GM12878 (cell line): ENCODE results near the gene CHD9. TPM values are rescaled to one million over a fixed set of nuclear protein-coding genes. Genes with fewer than 3 reads are reported as not detected.

ENCODE experiments used
- ATAC-seq: fragments of 200-7000 bp; cut with Tn5 transposase; 3 replicates; pipeline ENCODE4 v1.9.1; 2020; ENCODE audit warnings: mild to moderate bottlenecking, moderate library complexity
- BruUV-seq: library from RNA; stranded (reverse); fragments of 400-500 nt; replicated peaks from 2 replicates; lab custom pipeline; 2021; lab: Mats Ljungman, UMichigan
- CTCF ChIA-PET: fragments of 300-600 bp; sonication (Branson Sonifier 250); formaldehyde crosslinking; extraction: SDS; loops from one replicate; lab custom pipeline; 2021; ENCODE audit warnings: inconsistent platforms; lab: Yijun Ruan, JAX
- POLR2A ChIA-PET: fragments of 350-600 bp; formaldehyde crosslinking; extraction: SDS; loops from one replicate; lab custom pipeline; 2021; ENCODE audit warnings: inconsistent platforms; lab: Charles Lee
- RAD21 ChIA-PET: fragments of 300-600 bp; sonication (Branson Sonifier 250); formaldehyde crosslinking; loops from one replicate; lab custom pipeline; 2023; ENCODE audit warnings: antibody characterized with exemption; ENCODE audit not compliant: unreplicated experiment; lab: Charles Lee
- SMC1A ChIA-PET: fragments of 300-600 bp; sonication (Branson Sonifier 250); formaldehyde crosslinking; loops from one replicate; lab custom pipeline; 2023; ENCODE audit not compliant: unreplicated experiment, uncharacterized antibody; lab: Charles Lee
- DNase-seq: peaks from one replicate; pipeline ENCODE4 v3.0.0-alpha.2; 2011; ENCODE audit warnings: low read depth, low spot score
- FAIRE-seq: peaks from 3 replicates; lab custom pipeline; 2011; peaks lifted over from hg19 to GRCh38; lab: Jason Lieb, UNC
- H2AFZ ChIP-seq: 2 replicates; pipeline ENCODE4 v1.6.0; 2011; ENCODE audit warnings: low read depth, low read length, control low read depth; ENCODE audit not compliant: control insufficient read depth
- H3K27ac ChIP-seq: 2 replicates; pipeline ENCODE4 v1.5.1; 2011; ENCODE audit warnings: control low read depth; ENCODE audit not compliant: control insufficient read depth, insufficient read depth
- H3K27me3 ChIP-seq, 2 experiments: replicated peaks in 1 of 2; 2 replicates each; pipeline versions ENCODE4 v1.6.0 to v1.6.1; 2011; ENCODE audit warnings: low read length in 1 of 2; ENCODE audit not compliant: control insufficient read depth in 2 of 2, insufficient read depth in 2 of 2
- H3K36me3 ChIP-seq, 2 experiments: 2 replicates each; pipeline ENCODE4 v1.5.1; 2011; ENCODE audit warnings: low read length in 1 of 2; ENCODE audit not compliant: control insufficient read depth in 2 of 2, insufficient read depth in 2 of 2
- H3K4me1 ChIP-seq: 2 replicates; pipeline ENCODE4 v1.6.1; 2011; ENCODE audit warnings: mild to moderate bottlenecking, low read length, moderate library complexity, mixed read lengths; ENCODE audit not compliant: control insufficient read depth, insufficient read depth
- H3K4me2 ChIP-seq: 2 replicates; pipeline ENCODE4 v1.6.0; 2011; ENCODE audit warnings: control low read depth; ENCODE audit not compliant: control insufficient read depth, insufficient read depth
- H3K4me3 ChIP-seq: fragments of 200-600 bp; sonication (generic); 2 replicates; pipeline ENCODE4 v1.5.1; 2016
- H3K79me2 ChIP-seq: 2 replicates; pipeline ENCODE4 v1.6.0; 2011; ENCODE audit warnings: low read length; ENCODE audit not compliant: control insufficient read depth, insufficient read depth
- H3K9ac ChIP-seq: 2 replicates; pipeline ENCODE4 v1.8.0; 2011; ENCODE audit warnings: low read length, control low read depth, mixed read lengths; ENCODE audit not compliant: control insufficient read depth, insufficient read depth
- H3K9me3 ChIP-seq: replicated peaks from 3 replicates; pipeline ENCODE4 v1.5.1; 2011; ENCODE audit warnings: mild to moderate bottlenecking, low read length; ENCODE audit not compliant: control insufficient read depth, insufficient read depth
- H4K20me1 ChIP-seq: 2 replicates; pipeline ENCODE4 v1.6.0; 2011; ENCODE audit not compliant: control insufficient read depth, insufficient read depth
- CREM ChIP-seq: IDR thresholded peaks from 2 replicates; pipeline ENCODE4 v1.6.1; 2014; ENCODE audit warnings: antibody characterized with exemption, low read depth
- JUNB ChIP-seq: IDR thresholded peaks from 2 replicates; pipeline ENCODE4 v1.6.1; 2016; ENCODE audit warnings: antibody characterized with exemption, mild to moderate bottlenecking
- MEF2A ChIP-seq: IDR thresholded peaks from 2 replicates; pipeline ENCODE4 v1.6.1; 2011; ENCODE audit warnings: low read depth, mild to moderate bottlenecking, low read length, moderate library complexity; ENCODE audit not compliant: insufficient read depth
- NBN ChIP-seq: fragments of 450-650 bp; IDR thresholded peaks from 2 replicates; pipeline ENCODE4 v1.6.1; 2016
- NFYB ChIP-seq: IDR thresholded peaks from 2 replicates; pipeline ENCODE4 v1.6.1; 2011; ENCODE audit warnings: low read depth, mild to moderate bottlenecking, low read length, improper control_type of control experiment, moderate library complexity; ENCODE audit not compliant: insufficient read depth
- PAX5 ChIP-seq: IDR thresholded peaks from 2 replicates; pipeline ENCODE4 v1.6.1; 2011; ENCODE audit warnings: low read depth, low read length, borderline replicate concordance
- PAX8 ChIP-seq: fragments of 450-650 bp; IDR thresholded peaks from 2 replicates; pipeline ENCODE4 v1.6.1; 2017; ENCODE audit warnings: mild to moderate bottlenecking, moderate library complexity
- POU2F2 ChIP-seq: IDR thresholded peaks from 3 replicates; pipeline ENCODE4 v1.6.1; 2011; ENCODE audit warnings: low read depth, mild to moderate bottlenecking, low read length, borderline replicate concordance
- RFX5 ChIP-seq: IDR thresholded peaks from 2 replicates; pipeline ENCODE4 v1.6.1; 2011; ENCODE audit warnings: low read depth, low read length, improper control_type of control experiment
- SMARCA5 ChIP-seq: fragments of 450-650 bp; IDR thresholded peaks from 2 replicates; pipeline ENCODE4 v1.6.1; 2017; ENCODE audit warnings: mild to moderate bottlenecking
- SPI1 ChIP-seq: IDR thresholded peaks from 2 replicates; pipeline ENCODE4 v1.6.1; 2011; ENCODE audit warnings: low read depth, mild to moderate bottlenecking, low read length, moderate library complexity, borderline replicate concordance; ENCODE audit not compliant: insufficient read depth
- SUPT20H ChIP-seq: IDR thresholded peaks from 2 replicates; pipeline ENCODE4 v1.6.1; 2011; ENCODE audit warnings: low read depth, mild to moderate bottlenecking, low read length, moderate library complexity, borderline replicate concordance; ENCODE audit not compliant: control insufficient read depth
- TBL1XR1 ChIP-seq: IDR thresholded peaks from 2 replicates; pipeline ENCODE4 v1.6.1; 2012; ENCODE audit warnings: low read depth, low read length, improper control_type of control experiment
- TCF12 ChIP-seq: IDR thresholded peaks from 2 replicates; pipeline ENCODE4 v1.6.1; 2011; ENCODE audit warnings: low read depth, mild to moderate bottlenecking, low read length
- WRNIP1 ChIP-seq: IDR thresholded peaks from 2 replicates; pipeline ENCODE4 v1.6.1; 2011; ENCODE audit warnings: low read depth, low read length, improper control_type of control experiment, borderline replicate concordance
- WGBS: methylation state at CpG from one replicate; pipeline ENCODE4 v1.1.6; 2016; ENCODE audit warnings: low lambda C conversion rate; ENCODE audit not compliant: insufficient replicate concordance, insufficient coverage; ENCODE audit errors: missing lambda C conversion rate; 5-methylcytosine and 5-hydroxymethylcytosine counted together
- in situ Hi-C: fragments of 300-500 bp; cut with MboI; formaldehyde crosslinking; loops from 9 replicates; pipeline ENCODE4 v1.14.3; 2018; ENCODE audit warnings: mixed read lengths
- intact Hi-C: fragments of 100-400 bp; cut with micrococcal nuclease; formaldehyde crosslinking; loops from one replicate; pipeline ENCODE4 v1.14.2; 2022; ENCODE audit not compliant: unreplicated experiment
- polyA plus RNA-seq, 11 experiments: library from polyadenylated mRNA; depleted of rRNA in 4 of 11; unstranded in 6 of 11; stranded (reverse) in 5 of 11; fragments of >200 nt; fragmentation: Nextera tagmentation in 4 of 11; fragmentation: Illumina TruSeq in 1 of 11; extraction: Ambion mirVana in 4 of 11; extraction: Trizol in 1 of 11; gene quantifications; 1 replicate in 1 of 11; 2 replicates in 10 of 11; pipeline versions ENCODE4 v1.2.1 to v1.2.3, GENCODE V29; 2011 to 2016; ENCODE audit warnings: inconsistent platforms in 2 of 11, missing spikeins in 2 of 11, low read depth in 1 of 11
- total RNA-seq, 4 experiments: library from RNA; depleted of rRNA in 3 of 4; stranded (reverse); fragments of >200 nt in 3 of 4; fragmentation: Illumina TruSeq in 1 of 4; extraction: Trizol in 1 of 4; gene quantifications; 2 replicates each; pipeline versions ENCODE4 v1.2.1 to v1.2.3, GENCODE V29; 2013 to 2021
- TF ChIP-seq, protein P1 (sequence below): fragments of 450-650 bp; IDR thresholded peaks from 2 replicates; pipeline ENCODE4 v1.6.1; 2016; ENCODE audit warnings: mild to moderate bottlenecking
- TF ChIP-seq, protein P2 (sequence below): IDR thresholded peaks from 2 replicates; pipeline ENCODE4 v1.6.1; 2012; ENCODE audit warnings: low read depth, low read length, improper control_type of control experiment
- TF ChIP-seq, protein P3 (sequence below): fragments of 450-650 bp; IDR thresholded peaks from 2 replicates; pipeline ENCODE4 v1.6.1; 2014; ENCODE audit warnings: mild to moderate bottlenecking

Gene CHD9
- total and polyA plus RNA-seq, 10 of the 15 experiments (the other 5 are each of a cell fraction or from before 2014, with no cell fraction given) = 29.2 to 95.7 (median 54.3) TPM

DNA sequence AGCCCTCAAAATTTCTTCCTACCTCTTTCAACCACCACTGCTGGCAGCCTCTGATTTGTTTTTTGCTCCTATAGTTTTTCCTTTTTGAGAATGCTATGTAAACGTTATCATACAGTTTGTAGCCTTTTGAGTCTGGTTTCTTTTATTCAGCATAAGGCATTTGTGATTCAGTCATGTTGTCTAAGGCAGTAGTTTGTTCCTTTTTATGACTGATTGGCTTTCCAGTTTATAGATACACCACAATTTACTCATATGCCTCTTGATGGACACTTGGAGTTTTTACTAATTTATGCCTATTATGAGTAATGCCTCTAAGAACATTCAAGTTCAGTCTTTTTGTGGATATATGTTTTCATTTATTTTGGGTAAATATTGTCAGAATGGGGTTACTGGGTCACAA is 136.6 kb downstream of the CHD9 start:
- H3K4me2 ChIP-seq = no peak overlapping the region
- H3K79me2 ChIP-seq = peaks cover 3% of the 10 kb centered on the region; the same call in 1 of the 2 replicates
- SMC1A ChIA-PET = no interaction called here
- H3K4me1 ChIP-seq = no peaks in the 10 kb centered on the region
- H3K9ac ChIP-seq = no peak overlapping the region
- no peak overlapping the region for H3K4me3 ChIP-seq
- DNase-seq = no peak
- TF ChIP-seq CREM (no peak), JUNB (0 out of 2 replicates have a peak, but pooled peaks have one; percentile 14)
- TF ChIP-seq, protein P1, sequence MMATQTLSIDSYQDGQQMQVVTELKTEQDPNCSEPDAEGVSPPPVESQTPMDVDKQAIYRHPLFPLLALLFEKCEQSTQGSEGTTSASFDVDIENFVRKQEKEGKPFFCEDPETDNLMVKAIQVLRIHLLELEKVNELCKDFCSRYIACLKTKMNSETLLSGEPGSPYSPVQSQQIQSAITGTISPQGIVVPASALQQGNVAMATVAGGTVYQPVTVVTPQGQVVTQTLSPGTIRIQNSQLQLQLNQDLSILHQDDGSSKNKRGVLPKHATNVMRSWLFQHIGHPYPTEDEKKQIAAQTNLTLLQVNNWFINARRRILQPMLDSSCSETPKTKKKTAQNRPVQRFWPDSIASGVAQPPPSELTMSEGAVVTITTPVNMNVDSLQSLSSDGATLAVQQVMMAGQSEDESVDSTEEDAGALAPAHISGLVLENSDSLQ = peak; percentile 33; the same call in 1 of the 2 replicates
- TF ChIP-seq, all 136 proteins: peak for 2
- intact Hi-C loops (no loop called here), in situ Hi-C loops (no loop called here)
- H3K27ac ChIP-seq = no peak overlapping the region
- ChIA-PET CTCF (interaction anchor here (0.9 kb wide), 1 partner anchor 16 kb away, joined by 5 read pairs; no protein-coding TSS in a partner anchor), POLR2A (no interaction called here), RAD21 (interaction anchor here (1.5 kb wide), 1 partner anchor 10 kb away, joined by 3 read pairs; no protein-coding TSS in a partner anchor)
- no peaks in the 10 kb centered on the region for H4K20me1 ChIP-seq
- WGBS = 0% methylated on average over 1 of the region's 1 CpG
- ATAC-seq (no peak), FAIRE-seq (no peak)
- no peak overlapping the region for H2AFZ ChIP-seq
- BruUV-seq = no TSS peak
- H3K27me3 ChIP-seq = no peaks in the 10 kb centered on the region
- no peaks in the 10 kb centered on the region for H3K36me3 ChIP-seq
- H3K9me3 ChIP-seq = peaks cover 3% of the 10 kb centered on the region

DNA sequence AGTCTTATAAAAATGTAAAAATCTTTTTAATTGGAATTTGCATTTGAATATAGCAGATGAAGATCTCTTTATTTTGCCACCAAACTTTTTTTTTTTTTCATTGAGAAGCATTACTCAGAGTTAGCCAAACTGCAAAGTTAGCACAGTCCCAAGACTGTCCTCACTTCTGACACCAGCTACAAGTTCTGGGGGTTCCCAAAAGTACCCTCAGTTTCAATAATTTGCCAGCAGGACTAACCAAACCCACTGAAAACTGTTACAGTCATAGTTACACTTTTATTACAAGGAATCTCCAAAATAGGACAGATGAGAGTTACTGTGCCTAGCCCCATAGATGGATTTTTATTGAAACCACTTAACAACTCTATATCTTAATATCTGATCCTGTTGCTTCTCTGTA is 144.1 kb downstream of the CHD9 start:
- no peaks in the 10 kb centered on the region; the same call in 2 of the 3 replicates for H3K9me3 ChIP-seq
- H3K27me3 ChIP-seq = no peaks in the 10 kb centered on the region
- ChIA-PET POLR2A (no interaction called here), CTCF (interaction anchor here (1.6 kb wide), 1 partner anchor 144 kb away, joined by 3 read pairs; the partner anchor contains the start of gene CHD9), SMC1A (no interaction called here), RAD21 (no interaction called here)
- ATAC-seq (peak; percentile 87), FAIRE-seq (no peak), DNase-seq (no peak)
- H3K36me3 ChIP-seq = peaks cover 0 to 3% of the 10 kb centered on the region in 2 experiments; a peak in 1 of 4 replicates
- no peaks in the 10 kb centered on the region for H3K4me1 ChIP-seq
- peaks cover 7% of the 10 kb centered on the region for H3K79me2 ChIP-seq
- H4K20me1 ChIP-seq = no peaks in the 10 kb centered on the region
- no peak overlapping the region for H2AFZ ChIP-seq
- no TSS peak for BruUV-seq
- H3K4me3 ChIP-seq = no peak overlapping the region
- no peak overlapping the region for H3K9ac ChIP-seq
- in situ Hi-C loops = no loop called here
- no peak overlapping the region for H3K4me2 ChIP-seq
- intact Hi-C loops = no loop called here
- H3K27ac ChIP-seq = no peak overlapping the region
- TF ChIP-seq POU2F2 (no peak), SMARCA5 (no peak), NBN (no peak), PAX5 (no peak), PAX8 (no peak), RFX5 (no peak), TBL1XR1 (no peak), TCF12 (no peak), SPI1 (no peak), SUPT20H (no peak), NFYB (no peak), WRNIP1 (no peak), MEF2A (no peak)
- TF ChIP-seq, protein P2, sequence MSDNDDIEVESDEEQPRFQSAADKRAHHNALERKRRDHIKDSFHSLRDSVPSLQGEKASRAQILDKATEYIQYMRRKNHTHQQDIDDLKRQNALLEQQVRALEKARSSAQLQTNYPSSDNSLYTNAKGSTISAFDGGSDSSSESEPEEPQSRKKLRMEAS = no peak
- TF ChIP-seq, protein P3, sequence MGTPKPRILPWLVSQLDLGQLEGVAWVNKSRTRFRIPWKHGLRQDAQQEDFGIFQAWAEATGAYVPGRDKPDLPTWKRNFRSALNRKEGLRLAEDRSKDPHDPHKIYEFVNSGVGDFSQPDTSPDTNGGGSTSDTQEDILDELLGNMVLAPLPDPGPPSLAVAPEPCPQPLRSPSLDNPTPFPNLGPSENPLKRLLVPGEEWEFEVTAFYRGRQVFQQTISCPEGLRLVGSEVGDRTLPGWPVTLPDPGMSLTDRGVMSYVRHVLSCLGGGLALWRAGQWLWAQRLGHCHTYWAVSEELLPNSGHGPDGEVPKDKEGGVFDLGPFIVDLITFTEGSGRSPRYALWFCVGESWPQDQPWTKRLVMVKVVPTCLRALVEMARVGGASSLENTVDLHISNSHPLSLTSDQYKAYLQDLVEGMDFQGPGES = no peak
